Measurements from ENCODE around the gene CFAP92. TPM values are rescaled to one million over a fixed set of nuclear protein-coding genes. Genes with fewer than 3 reads are reported as not detected.

The CFAP92 gene, protein sequence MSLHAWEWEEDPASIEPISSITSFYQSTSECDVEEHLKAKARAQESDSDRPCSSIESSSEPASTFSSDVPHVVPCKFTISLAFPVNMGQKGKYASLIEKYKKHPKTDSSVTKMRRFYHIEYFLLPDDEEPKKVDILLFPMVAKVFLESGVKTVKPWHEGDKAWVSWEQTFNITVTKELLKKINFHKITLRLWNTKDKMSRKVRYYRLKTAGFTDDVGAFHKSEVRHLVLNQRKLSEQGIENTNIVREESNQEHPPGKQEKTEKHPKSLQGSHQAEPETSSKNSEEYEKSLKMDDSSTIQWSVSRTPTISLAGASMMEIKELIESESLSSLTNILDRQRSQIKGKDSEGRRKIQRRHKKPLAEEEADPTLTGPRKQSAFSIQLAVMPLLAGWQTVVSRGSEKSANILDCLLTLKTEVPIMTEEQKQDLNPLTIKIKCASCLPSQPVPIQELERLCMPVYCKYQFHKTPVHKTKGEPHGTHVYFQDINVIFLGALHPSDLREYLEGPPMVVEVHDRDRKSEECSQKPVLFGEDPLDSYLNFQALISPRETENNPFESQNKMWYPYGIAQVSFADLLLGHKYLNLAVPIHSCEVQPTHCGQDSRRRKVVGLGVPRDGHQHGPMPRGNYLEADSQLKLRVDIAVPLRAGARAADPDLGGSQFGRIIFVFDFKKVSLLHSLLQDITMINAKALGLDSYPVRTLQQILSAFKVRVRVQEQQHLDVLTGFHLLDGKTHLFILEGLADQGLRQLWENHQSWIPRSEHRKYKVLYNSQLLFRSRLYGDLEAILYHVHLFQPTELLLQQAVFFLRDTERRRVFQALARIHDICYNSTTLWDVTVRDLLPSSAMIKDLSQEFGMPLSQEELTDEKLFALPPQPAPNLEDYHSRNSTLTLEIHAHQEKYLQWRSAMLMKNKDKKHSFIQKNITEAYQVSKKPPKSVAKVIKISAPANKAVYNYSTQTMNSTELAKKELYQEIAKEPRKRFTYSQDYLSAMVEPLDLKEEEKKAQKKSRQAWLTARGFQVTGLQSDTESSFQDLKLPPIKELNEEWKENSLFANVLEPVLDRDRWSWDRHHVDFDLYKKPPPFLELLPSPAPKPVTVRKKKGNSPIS
- 0.60 and 0.65 TPM in 2 replicates for total RNA-seq

DNA sequence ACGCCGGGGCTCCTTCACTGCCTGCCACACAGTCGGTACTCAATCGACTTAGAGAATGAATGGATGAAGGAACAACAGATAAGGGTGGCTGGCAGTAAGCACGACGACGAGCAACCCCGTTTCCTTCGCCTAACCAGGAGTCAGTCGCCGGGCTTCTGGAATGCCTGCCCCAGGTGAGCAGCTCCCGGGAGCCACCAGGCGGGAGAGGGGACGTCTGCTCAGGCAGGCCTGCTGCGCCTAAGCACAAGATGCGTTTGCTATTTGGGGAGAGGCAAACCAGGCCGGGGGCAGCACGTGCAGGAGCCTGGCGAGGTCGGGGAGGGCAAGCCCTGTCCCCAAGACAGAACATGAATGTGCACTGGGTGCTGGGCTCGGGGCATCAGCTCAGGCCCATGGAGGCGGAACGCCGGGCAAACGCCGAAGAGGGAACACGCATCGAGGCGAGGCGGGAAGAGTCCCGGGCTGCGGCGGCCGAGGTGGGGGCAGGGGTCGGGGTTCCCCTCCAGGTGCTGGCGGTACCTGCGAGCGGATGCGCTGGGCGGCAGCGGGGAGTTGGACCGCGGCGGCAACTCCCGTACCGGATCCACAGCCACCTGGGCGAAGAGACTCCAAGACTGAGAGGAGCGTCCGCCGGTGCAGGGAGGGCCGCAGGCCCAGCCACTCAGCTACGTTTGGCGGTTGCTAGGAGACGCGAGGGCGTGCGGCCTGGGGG is at the start of gene CFAP92:
Gene CFAP92, minus strand, starts transcription at position 616 of the 712 bp plus-strand sequence. CDS start 772 bp downstream, outside the sequence.
- DNase-seq (ENCODE audit: low read depth in 2 of 2): peak; percentile 69 to 82

DNA sequence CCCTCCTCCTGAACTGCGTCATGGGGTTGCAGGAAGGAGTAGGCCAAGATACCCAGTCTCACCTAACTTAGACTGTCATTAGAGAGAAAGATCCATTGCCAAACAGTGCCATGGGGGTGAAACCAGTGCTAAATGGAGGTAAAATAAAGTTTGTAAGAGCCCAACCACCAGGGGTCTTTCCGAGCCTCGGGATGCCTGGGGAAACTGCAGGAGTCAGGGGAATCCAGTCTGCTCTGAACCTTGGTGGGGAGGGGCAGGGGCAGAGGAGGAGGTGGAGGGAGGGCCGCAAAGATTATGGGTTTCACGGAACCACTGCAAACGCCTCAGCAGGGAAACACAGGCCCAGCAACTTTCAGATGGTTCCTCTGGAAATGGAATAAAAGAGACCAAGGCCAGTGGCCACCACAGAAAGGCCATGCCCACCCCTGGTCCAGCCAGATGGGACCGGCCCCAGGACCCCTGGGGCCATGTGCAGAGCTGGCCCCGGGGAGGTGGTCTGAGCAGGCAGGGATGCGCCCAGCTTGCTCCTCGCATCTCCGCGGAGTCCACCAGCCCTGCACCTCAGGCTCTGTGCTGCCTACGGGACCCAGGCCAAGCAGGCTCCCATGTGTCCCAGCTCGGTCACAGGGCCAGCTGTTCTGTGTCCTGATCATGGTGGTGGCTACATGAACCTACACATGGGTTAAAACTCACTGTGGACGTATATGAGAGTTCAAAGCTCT is 46.9 kb upstream of the CFAP92 start:
- DNase-seq (ENCODE audit: low read depth in 2 of 2): no peak

DNA sequence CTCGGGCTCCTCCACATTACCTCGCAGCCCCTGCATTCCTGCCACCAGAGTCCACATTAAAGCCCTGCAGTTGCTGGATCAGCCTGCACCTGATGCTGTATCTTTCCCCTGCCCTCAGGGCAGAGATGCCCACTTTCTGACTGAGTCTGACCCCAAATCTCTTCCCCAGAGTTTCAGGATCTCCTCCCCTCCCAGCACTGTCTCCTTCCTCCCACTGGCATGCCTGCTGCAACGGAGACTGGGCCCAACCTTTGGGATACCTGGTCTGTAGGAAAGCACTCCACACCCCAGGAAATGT is 46.1 kb upstream of the CFAP92 start:
- DNase-seq (ENCODE audit: low read depth in 2 of 2): no peak

DNA sequence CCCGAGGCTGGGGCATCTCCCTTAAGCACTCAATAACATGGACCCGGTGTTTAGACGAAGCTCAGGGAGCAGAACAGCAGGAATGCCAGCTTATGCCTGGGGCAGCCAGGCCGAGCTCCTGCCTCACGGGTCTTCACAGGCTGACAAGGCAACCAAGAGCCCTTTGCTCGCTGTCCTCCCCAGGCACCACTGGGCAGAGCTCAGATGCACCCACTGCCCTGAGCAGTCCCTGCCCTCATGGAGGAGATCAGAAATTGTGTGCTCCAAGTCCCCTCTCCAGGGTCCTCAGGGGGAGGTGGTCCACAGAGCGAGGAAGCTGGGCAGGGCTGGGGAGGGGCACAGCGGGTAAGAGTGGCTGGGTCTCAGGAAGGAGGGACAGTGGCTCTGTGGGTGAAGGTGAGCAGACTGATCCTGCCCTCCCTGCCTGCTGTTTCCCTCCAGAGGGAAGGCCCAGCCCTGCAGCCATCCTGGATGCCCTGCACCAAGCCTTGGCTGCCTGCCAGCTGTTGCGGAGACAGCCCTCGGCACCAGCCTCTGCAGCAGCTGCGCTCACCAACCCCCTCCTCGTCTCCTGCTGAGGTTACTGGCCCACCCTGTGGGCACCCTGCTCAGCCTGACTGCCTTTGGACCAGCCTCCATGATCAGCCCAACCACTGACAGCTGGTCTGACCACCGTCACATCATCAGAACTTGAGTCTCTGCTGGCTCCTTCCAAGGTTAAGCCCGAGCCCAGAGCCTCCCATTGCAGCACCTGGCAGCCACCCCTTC is 45.6 kb upstream of the CFAP92 start:
- no peak for DNase-seq (ENCODE audit: low read depth in 2 of 2)

DNA sequence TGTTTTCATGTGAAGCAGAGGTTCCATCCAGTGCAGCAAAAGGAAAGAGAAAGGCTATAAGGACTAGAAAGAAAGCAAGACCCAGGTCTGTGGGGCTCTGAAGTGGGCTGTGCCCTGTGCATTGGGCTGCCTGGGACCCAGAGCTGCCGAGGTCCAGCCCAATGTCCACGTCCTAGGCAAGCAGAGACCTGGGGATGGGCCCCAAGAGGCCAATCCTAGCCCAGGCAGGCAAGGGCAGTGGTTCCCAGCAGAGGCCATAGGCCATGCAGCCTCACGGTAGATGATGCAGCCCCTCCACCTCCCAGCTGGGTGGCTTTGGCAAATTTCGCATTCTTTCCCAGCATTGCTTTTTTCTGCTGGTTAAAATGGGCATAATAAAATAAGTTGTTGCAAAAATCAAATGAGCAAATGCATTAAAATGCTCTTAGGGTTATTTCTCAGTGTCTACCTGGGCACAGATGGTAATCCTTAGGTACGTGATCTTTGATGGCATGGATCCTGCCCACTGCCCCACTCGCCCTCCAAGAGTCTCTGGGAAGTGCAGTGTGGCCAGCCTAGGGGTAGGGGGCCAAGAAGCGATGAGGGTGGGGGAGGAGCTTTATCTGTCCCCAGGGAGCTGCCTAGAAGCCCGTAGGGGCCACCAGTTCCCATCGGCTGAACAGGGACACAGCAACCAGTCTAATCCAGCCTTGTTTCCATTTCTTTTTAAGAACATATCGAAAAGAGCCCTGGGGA is 44.4 kb upstream of the CFAP92 start:
- no peak for DNase-seq (ENCODE audit: low read depth in 2 of 2)

DNA sequence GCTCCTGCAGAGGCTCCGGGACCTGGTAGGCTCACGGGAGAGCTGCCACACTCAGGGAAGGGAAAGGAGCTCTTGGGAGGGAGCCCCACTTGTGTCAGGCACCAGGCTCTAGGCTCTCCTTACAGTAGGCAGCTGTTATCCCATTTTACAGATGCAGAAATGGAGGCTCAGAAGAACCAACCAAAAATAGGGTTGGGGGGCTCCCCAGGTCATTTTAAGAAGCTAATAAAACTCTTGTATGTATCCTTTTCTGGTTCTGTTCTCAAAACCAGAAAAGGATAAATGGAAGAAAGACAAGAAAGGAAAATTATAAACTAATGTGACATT is 43.2 kb upstream of the CFAP92 start:
- no peak for DNase-seq (ENCODE audit: low read depth in 2 of 2)

DNA sequence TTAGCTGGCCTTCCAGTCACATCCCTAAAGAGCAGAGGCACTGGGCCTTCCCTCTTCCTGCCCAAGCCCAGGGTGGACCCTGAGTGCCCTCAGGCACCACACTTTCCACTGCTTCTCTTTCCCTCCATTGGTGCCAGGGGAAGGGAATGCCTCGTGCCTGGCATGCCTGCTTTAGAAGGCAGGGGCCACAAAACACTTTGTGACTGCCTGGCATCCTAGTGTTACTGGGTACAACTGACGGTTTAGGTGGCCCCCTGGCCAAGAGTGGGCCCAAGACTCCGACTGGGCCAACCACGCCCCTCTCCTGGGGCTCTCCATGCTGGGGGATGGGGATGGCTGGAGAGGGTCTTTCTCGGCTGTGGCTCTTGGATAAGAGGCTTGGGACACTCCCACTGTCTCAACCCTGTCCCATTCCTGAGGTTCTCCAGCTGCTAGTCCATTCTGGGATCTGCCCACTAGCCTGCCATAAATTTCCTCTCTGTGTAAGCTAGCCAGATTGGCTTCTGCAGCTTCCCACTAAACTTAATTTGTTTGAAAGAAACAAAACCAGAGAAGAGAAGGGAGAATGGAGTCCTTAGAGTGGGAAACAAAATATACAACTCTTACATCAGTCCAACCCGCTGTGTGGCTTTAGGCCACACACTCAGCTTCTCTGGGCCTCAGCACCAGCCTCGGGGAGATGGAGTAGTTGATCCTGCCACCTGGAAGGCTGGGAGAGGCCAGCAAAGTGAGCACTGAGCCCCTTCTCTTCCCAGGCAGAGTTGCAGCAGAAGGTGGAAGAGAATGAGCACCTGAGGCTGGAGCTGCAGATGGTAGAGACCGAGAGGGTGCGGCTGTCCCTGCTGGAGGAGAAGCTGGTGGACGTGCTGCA is 42.6 kb upstream of the CFAP92 start:
- DNase-seq (ENCODE audit: low read depth in 2 of 2): no peak

DNA sequence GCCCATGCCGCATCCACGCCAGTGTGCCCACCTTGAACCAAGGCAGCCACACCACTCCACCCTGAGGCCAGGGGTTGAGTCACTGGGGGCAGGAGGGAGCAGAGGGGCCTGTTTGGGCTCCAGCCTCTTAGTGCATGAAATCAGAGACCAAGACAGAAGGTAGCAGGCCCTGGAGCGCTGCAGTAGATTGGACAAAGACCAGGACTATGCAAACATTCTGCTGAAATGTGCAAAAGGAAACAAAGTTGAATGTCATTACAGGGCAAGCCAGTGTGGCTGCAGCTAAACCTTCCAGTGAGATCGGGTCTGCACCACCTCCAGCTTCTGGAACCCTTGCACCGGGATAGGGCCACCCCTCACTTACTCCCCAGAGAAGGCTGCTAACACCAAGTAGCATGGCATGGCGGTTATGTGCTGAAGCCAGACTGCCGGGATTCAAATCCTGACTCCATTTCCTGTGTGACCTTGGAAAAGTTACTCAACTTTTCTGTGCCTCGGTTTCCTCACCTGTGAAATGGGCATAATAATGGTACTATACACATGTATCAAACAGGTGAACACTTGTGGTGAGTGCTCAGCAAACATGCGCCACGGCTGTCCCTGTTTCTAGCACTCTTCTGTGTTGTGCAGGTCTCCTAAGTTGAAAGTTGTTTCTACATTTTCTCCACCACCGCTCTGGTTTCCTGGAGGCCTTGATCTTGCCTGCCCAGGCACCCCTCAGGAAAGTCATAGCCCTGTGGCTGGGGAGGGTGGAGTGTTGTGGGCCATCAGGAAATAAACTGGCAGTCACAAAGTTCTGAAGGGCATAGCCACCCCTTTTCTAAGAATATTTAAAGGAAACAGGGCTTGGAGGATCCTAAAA is 41.7 kb upstream of the CFAP92 start:
- DNase-seq (ENCODE audit: low read depth in 2 of 2): no peak

DNA sequence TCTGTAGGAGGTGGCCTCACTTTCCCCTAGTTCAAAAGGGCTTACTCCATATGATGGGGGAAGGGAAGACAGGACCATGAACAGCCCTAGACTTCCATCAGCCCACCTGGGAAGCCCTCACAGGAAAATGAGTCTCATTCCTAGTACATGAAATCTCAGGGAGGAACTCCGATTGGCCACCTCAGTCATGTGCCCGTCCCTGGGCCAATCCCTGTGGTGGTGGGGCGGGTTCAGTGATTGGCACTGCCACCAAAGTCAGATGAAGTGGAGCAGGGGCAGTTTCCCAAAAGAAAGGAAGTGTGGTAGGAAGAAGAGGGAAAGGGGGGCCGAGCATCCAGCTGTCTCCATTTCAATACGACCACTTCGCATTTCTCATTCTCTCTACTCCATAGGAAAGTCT is 40.8 kb upstream of the CFAP92 start:
- DNase-seq (ENCODE audit: low read depth in 2 of 2): no peak

DNA sequence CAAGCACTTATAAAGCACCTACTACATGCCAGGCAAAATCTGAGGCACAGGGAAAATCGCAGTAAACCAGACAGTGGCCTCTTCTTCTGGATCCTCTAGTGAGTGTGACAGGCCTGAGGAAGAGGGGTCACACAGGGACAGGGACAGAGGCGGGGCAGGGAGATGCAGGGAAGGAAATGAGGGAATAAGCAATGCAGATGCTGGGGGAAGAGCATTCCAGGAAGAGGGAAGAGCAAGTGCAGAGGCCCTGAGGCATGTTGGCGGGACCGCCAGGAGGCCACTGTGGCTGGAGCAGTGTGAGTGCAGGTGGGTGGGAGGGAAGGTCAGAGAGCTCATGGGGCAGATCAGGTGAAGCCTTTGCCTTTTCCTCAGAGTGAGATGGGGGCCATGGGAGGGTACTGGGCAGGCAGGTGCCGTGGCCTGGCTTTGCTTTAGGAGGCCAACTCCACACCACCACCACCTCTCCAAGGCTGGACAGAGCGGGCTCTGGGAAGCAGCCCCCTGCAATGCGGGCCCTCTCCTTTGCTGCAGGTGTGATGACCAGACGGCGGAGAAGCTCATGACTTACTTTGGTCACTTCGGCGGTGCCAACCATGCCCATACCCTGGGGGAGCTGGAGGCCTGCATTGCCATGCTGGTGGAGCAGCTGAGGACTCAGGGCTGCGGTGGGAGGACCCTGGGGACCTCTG is 39.9 kb upstream of the CFAP92 start:
- no peak for DNase-seq (ENCODE audit: low read depth in 2 of 2)

DNA sequence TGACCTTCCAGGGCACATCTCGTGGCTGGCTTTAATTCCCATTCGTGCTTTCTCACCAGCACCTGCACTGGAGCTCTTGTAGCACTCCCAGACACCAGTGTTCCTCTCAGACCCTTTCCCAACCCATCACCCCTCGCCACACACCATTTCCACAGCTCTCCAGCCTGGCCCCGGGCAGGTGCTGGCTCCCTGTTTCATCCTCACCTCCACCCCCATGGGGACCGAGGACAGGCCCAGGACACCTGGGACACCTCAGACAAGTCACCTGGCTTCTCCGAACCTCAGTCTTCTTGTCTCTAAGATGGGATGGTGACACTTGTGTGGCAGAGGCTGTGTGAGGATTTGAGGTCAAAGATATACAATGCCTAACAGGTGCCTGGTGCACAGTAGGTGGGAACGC is 39.3 kb upstream of the CFAP92 start:
- no peak for DNase-seq (ENCODE audit: low read depth in 2 of 2)

DNA sequence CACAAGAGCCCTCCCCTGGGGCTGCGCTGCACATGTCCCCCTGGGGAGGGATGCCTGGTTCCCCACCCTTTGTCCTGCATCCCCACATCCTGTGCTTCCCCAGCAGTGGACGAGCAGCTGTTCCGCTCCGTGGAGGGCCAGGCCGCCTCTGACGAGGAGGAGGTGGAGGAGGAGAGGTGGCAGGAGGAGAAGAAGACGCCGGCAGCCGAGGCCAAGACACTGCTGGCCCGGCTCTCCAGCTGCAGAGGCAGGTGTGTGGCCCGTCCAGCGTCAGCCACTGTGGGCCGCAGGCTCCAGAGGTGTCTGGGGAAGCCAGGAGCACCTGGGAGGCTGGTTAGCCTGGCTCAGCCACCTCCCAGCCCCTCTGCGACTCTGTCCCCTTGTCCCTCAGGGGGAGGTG is 38.8 kb upstream of the CFAP92 start:
- no peak for DNase-seq (ENCODE audit: low read depth in 2 of 2)

DNA sequence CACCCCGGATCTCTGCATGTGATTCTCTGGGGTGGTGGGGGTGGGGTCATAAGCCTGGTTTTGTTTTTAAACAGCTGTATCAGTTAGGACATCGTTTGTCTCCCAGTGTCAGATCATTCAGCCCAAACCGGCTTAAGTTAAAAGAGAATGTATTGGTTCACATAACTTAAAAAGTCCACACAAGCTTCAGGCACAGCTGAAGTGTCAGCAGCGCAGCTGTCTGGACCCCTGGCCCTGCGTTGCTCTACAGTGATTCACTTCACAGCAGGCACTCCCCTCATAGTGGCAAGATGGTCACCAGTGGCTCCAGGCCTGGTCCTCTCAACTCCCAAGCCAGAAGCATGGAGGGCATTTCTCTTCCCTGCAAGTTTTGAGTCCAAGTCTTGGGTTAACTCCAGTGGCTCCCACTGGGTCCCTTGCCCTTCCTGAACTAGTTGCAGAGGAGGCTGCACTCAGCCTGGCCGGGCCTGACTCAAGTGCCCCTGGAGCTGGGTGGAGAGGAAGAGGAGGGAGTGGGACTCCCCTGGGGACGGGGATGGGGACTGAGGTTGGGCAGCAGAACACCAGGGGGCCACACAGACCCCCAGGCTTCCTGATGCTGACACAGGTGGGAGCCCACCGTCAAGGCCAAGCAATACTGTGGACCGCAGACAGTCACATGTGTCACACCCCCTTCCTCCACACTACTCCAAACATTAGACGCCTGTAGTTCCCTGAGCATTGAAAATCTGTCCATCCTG is 37.8 kb upstream of the CFAP92 start:
- DNase-seq (ENCODE audit: low read depth in 2 of 2): no peak

DNA sequence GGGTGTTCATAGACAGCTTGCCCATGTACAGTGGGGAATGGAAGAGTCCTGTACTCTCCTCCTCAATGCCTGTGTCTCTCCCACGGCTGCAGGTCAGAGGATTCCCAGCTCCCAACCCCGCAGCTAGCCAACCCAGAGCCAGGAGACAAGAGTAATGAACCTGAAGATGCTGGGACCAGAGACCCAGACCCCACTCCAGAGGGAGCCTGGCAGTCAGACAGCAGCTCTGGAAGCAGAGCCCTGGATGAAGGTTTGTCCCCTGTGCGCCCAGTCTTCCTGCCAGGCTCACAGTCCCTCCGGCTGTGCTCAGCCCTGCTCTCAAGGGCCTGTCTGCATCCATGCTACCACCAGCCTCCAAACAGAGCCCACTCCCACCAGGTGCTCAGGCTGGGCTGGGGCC is 36.7 kb upstream of the CFAP92 start:
- no peak for DNase-seq (ENCODE audit: low read depth in 2 of 2)

DNA sequence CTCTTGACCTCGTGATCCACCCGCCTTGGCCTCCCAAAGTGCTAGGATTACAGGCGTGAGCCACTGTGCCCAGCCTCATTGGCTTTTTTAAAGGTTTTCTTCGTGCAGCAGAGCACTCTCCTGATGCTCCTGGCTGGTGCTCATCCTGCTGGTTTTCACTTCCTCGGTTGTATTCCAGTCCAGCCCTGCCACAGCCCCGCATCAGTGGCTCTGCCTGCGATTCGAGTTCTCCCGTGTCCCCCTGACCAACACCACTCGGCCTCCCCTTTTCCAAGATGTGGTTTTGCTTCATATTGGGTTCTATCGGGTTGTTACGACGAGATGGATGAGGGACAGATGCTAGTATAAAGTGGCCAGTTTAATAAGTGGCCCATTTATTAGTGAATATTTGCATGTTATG is 35.0 kb upstream of the CFAP92 start:
- no peak for DNase-seq (ENCODE audit: low read depth in 2 of 2)

DNA sequence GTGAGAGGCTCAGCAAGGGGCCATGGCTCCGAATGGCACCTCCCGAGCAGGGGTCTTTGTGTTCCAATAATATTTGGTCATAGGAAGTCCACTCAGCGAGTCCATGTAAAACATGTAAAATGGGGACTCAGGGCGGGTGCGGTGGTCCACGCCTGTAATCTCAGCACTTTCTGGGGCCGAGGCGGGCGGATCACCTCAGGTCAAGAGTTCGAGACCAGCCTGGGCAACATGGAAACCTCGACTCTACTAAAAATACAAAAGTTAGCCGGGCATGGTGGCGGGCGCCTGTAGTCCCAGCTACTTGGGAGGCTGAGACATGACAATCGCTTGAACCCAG is 33.6 kb upstream of the CFAP92 start:
- no peak for DNase-seq (ENCODE audit: low read depth in 2 of 2)

Data from lung microvascular endothelial cell (primary cell).